ENCODE results near the gene ELF1. TPM values are rescaled to one million over a fixed set of nuclear protein-coding genes. Genes with fewer than 3 reads are reported as not detected.

ELF1 gene
- total and polyA plus RNA-seq, 9 donors, result 21.7 to 39.5 (median 28.7) TPM

DNA sequence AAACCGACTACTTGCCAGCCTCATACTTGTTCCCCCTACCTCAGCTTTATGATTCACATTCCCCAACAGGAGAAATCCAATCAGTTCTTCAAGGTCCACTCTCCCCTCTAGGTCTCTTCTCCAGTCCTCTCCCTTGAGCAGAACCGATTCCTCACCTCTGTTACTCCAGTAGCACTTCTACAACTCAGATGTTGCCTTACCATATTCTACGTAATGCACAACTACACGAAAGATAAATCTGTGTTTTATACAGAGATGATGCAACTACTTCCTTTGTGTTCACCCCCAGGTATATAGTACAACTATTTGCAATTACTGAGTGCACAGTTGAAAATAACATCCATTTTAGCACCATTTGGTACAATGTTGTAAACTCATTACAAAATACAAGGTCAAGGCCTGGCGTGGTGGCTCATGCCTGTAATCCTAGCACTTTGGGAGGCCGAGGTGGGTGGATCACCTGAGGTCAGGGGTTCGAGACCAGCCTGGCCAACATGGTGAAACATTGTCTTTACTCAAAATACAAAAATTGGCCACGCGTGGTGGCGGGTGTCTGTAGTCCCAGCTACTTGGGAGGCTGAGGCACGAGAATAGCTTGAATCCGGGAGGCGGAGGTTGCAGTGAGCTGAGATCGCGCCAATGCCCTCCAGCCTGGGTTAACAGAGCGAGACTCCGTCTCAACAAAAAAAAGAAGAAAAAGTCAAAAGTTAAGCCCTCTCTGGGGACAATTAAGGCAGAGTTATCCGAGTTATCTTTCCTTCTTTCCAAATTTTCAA is 39.4 kb upstream of the ELF1 start:
- H3K4me3 ChIP-seq (ENCODE audit: low read length), result peak overlapping the region; percentile 95
- DNase-seq, result no peak
- H3K4me1 ChIP-seq (ENCODE audit: control insufficient read depth, insufficient read depth, low read length), result peaks cover 7% of the 10 kb centered on the region
- no peaks in the 10 kb centered on the region for H3K27me3 ChIP-seq (ENCODE audit: control insufficient read depth, insufficient read depth, low read length)
- 91% methylated on average over 6 of the region's 18 CpGs for WGBS (ENCODE audit: insufficient coverage)
- peak overlapping the region; percentile 100 for H3K27ac ChIP-seq (ENCODE audit: low read length)
- no peaks in the 10 kb centered on the region for H3K9me3 ChIP-seq (replicated peaks; ENCODE audit: control insufficient read depth, low read depth, low read length)
- H3K36me3 ChIP-seq (ENCODE audit: control insufficient read depth, insufficient read depth, low read length), result no peaks in the 10 kb centered on the region

DNA sequence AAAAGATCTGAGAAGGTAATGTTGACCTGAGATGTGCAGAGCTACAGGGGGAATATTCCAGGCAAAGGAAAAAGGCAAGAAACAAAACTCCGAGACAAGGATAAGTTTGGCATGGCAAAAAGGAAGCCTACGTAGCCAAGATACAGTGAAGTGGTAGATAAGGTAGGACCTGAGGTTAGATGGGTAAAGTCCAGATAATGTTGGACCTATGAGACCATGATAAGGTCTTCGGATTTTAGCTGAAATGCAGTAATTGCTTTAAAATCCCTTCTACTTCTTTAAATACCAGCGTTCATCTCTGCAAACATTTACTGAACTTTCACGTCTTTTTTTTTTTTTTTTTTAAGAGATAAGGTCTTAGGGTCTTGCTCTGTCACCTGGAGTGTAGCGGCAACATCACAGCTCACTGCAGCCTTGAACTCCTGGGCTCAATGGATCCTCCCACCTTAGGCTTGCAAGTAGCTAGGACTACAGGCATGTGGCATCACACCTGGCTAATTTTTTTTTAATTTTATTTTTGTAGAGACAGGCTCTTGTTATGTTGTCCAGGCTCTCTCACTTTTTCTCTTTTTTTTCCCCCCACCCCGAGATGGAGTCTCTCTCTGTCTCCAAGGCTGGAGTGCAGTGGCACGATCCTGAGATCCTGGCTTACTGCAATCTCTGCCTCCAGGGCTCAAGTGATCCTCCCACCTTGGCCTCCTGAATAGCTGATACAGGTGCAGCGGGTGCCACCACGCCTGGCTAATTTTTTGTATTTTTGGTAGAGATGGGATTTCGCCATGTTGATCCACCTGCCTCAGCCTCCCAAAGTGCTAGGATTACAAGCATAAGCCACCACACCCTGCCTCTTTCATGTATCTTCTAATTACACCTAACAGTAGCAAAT is 38.0 kb upstream of the ELF1 start:
- peaks cover 7% of the 10 kb centered on the region for H3K4me1 ChIP-seq (ENCODE audit: control insufficient read depth, insufficient read depth, low read length)
- no peaks in the 10 kb centered on the region for H3K9me3 ChIP-seq (replicated peaks; ENCODE audit: control insufficient read depth, low read depth, low read length)
- no peaks in the 10 kb centered on the region for H3K36me3 ChIP-seq (ENCODE audit: control insufficient read depth, insufficient read depth, low read length)
- 80% methylated on average over 3 of the region's 11 CpGs for WGBS (ENCODE audit: insufficient coverage)
- no peak for DNase-seq
- no peak overlapping the region for H3K4me3 ChIP-seq (ENCODE audit: low read length)
- H3K27me3 ChIP-seq (ENCODE audit: control insufficient read depth, insufficient read depth, low read length), result no peaks in the 10 kb centered on the region
- no peak overlapping the region for H3K27ac ChIP-seq (ENCODE audit: low read length)

DNA sequence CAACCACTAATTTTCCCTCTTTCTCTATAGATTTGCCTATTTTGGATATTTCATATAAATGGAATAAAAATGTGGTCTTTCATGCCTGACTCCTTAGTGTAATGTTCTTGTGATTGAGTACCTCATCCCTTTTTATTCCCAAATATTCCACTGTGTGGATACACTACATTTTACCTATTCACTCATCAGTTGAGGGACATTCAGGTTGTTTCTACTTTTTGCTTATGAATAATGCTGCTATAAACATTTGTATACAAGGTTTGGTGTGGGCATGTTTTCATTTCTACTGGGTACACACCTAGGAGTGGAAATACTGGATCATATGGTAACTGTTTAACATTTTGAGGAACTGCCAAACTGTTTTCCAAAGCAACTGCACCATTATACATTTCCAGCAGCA is 37.1 kb upstream of the ELF1 start:
- no peaks in the 10 kb centered on the region for H3K36me3 ChIP-seq (ENCODE audit: control insufficient read depth, insufficient read depth, low read length)
- H3K27ac ChIP-seq (ENCODE audit: low read length), result no peak overlapping the region
- H3K27me3 ChIP-seq (ENCODE audit: control insufficient read depth, insufficient read depth, low read length), result no peaks in the 10 kb centered on the region
- H3K4me3 ChIP-seq (ENCODE audit: low read length), result no peak overlapping the region
- peaks cover 7% of the 10 kb centered on the region for H3K4me1 ChIP-seq (ENCODE audit: control insufficient read depth, insufficient read depth, low read length)
- H3K9me3 ChIP-seq (replicated peaks; ENCODE audit: control insufficient read depth, low read depth, low read length), result no peaks in the 10 kb centered on the region
- no peak for DNase-seq

DNA sequence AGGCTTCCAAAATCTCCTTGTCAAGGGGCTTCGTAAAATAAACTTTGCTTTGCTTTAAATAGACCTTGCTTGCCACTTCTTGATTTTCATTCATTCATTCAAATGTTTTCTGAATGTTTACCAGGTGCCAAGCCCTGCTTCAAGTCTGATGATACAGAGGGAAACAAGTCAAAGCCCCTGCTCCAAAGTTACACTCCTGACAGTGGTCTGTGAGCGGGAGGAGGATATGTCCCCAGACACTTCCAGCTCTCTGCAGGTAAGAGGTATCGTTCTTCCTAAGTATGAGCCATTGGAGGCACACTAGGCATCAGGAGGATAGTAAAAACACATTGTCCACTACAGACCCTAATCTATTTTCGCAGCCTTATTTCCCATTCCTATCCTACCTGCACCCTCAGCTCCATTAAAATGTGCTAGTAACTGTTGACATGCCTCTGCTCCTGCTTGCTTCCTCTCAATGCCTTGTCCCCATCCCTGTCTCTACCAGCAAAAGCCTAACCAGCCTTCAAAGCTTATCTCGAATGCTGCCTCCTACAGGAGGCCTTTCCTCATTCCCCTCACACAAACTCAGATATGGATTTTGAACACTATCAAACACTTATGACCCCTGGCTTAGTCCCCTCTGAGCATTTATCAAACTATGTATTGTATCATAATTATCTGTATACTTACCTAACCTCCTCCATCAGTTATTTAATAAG is 36.0 kb upstream of the ELF1 start:
- no peak overlapping the region for H3K4me3 ChIP-seq (ENCODE audit: low read length)
- H3K27ac ChIP-seq (ENCODE audit: low read length), result no peak overlapping the region
- WGBS (ENCODE audit: insufficient coverage), result 81% methylated on average over 3 of the region's 5 CpGs
- no peak for DNase-seq
- H3K4me1 ChIP-seq (ENCODE audit: control insufficient read depth, insufficient read depth, low read length), result peaks cover 7% of the 10 kb centered on the region
- no peaks in the 10 kb centered on the region for H3K36me3 ChIP-seq (ENCODE audit: control insufficient read depth, insufficient read depth, low read length)
- no peaks in the 10 kb centered on the region for H3K27me3 ChIP-seq (ENCODE audit: control insufficient read depth, insufficient read depth, low read length)
- H3K9me3 ChIP-seq (replicated peaks; ENCODE audit: control insufficient read depth, low read depth, low read length), result no peaks in the 10 kb centered on the region

DNA sequence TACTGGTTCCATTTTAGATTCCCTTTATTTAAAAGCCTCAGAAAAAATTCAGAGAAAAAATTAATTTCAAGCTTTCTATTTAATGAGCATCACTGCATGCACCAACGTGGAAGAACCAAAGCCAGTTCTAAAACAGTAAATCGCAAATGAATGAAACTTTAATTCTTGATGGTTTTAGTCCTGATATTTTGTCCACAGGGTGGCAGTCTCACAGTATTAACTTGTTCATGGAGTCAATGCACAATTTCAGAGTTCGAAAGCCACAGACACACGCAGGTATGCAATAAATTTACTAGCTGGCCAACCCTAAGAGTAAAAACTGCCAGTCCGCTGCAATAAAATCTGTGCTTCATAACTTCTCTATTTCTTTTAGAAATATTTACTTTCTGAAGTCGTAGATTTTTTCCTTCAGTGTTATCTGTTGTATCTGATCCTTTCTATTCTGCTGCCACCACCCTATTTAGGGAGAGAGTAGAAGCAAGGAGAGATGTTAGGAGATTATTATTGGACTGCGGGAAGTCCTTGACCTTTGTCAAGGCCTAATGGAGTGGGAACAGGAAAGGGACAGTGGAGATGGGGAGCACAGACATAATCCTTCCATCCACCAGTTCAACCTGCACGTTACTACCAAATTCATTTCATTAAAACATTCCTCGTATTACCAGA is 35.2 kb upstream of the ELF1 start:
- no peak overlapping the region for H3K27ac ChIP-seq (ENCODE audit: low read length)
- WGBS (ENCODE audit: insufficient coverage), result 46% methylated on average over 4 of the region's 9 CpGs
- peak; percentile 61 for DNase-seq
- peaks cover 7% of the 10 kb centered on the region for H3K4me1 ChIP-seq (ENCODE audit: control insufficient read depth, insufficient read depth, low read length)
- no peaks in the 10 kb centered on the region for H3K36me3 ChIP-seq (ENCODE audit: control insufficient read depth, insufficient read depth, low read length)
- peaks cover 3% of the 10 kb centered on the region for H3K9me3 ChIP-seq (replicated peaks; ENCODE audit: control insufficient read depth, low read depth, low read length)
- H3K27me3 ChIP-seq (ENCODE audit: control insufficient read depth, insufficient read depth, low read length), result no peaks in the 10 kb centered on the region
- no peak overlapping the region for H3K4me3 ChIP-seq (ENCODE audit: low read length)

DNA sequence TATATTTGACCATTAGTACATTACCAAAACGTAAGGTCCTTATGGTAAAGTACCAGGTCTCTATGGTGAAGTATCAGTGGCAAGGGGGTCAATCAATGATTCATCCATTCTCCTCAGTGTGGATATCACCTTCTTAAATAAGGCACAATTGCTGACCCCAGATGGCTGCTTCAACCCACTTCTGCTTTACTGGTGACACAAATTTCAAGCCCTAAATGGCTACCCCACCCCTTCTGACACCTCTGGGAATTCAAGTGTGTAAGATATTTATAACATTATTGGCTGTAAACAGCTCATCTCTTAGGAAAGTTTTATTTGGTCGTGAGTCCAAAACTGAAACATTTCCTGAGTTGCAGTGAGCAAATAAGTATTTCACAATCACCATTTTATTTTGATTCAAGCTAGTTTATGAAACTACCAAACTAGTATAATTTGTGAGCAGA is 34.3 kb upstream of the ELF1 start:
- H3K4me1 ChIP-seq (ENCODE audit: control insufficient read depth, insufficient read depth, low read length), result peaks cover 2% of the 10 kb centered on the region
- peaks cover 12% of the 10 kb centered on the region for H3K9me3 ChIP-seq (replicated peaks; ENCODE audit: control insufficient read depth, low read depth, low read length)
- no peaks in the 10 kb centered on the region for H3K27me3 ChIP-seq (ENCODE audit: control insufficient read depth, insufficient read depth, low read length)
- no peak overlapping the region for H3K4me3 ChIP-seq (ENCODE audit: low read length)
- WGBS (ENCODE audit: insufficient coverage), result no CpG with 5 or more reads among the region's 2 CpGs
- H3K36me3 ChIP-seq (ENCODE audit: control insufficient read depth, insufficient read depth, low read length), result no peaks in the 10 kb centered on the region
- peak; percentile 60 for DNase-seq
- peak overlapping the region; percentile 20 for H3K27ac ChIP-seq (ENCODE audit: low read length)

DNA sequence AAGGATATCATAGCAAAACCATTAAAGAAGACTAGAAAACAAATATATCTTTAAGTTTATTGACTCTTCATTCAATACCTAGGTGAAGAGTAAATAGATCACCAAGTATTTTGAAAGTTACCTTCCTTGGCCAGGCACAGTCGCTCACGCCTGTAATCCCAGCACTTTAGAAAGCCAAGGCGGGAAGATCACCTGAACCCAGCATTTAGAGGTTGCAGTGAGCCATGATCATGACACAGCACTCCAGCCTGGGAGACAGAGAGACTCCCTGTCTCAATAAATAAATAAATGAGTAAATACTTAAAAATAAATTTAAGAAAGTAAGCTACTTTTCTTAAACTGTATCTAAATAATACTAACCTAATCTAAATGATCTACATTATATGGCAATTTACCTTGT is 33.3 kb upstream of the ELF1 start:
- Histone ChIP-seq H3K27me3 (ENCODE audit: control insufficient read depth, insufficient read depth, low read length) (no peaks in the 10 kb centered on the region), H3K9me3 (replicated peaks; ENCODE audit: control insufficient read depth, low read depth, low read length) (peaks cover 19% of the 10 kb centered on the region), H3K4me1 (ENCODE audit: control insufficient read depth, insufficient read depth, low read length) (no peaks in the 10 kb centered on the region), H3K27ac (ENCODE audit: low read length) (no peak overlapping the region), H3K36me3 (ENCODE audit: control insufficient read depth, insufficient read depth, low read length) (no peaks in the 10 kb centered on the region), H3K4me3 (ENCODE audit: low read length) (no peak overlapping the region)
- no peak for DNase-seq
- no CpG with 5 or more reads among the region's 3 CpGs for WGBS (ENCODE audit: insufficient coverage)

DNA sequence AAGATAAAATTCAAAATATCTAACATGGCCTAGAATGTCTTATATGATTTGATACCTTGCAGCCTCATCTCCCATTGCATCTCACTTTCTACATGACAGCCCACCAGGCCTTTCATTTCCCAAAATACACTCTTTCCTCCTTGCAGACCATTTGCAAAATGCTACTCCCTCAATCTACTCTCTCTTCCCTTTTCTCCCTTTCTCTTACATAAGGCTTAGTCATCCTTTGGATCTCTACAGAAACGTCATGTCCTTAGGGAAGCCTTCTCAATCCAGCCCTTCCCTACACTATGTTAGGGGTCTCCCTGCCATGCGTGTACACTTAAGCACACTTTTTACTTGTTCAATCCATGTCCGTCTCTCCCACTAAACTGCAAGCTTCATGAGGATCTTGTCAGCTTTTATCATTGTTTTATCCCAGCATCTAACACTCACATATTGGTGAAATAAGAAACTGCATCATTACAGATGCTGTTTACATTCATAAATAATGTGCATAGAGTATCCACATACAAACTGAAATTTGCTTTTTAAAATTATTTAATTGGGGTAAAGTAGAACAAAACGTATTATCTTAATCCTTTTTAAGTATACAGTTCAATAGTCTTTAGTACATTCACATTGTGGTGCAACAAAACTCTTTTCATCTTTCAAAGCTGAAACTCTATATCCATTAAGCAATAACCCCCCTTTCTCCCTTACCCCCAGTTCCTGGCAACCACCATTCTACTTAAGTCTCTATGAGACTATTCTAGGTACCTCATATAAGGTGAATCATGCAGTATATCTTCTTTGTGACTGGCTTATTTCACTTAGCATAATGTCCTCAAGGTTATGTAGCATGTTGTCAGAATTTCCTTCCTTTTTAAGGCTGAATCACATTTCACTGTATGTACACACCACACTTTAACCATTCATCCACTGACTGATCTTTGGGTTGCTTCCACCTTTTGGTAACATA is 30.6 kb upstream of the ELF1 start:
- no peaks in the 10 kb centered on the region for H3K4me1 ChIP-seq (ENCODE audit: control insufficient read depth, insufficient read depth, low read length)

DNA sequence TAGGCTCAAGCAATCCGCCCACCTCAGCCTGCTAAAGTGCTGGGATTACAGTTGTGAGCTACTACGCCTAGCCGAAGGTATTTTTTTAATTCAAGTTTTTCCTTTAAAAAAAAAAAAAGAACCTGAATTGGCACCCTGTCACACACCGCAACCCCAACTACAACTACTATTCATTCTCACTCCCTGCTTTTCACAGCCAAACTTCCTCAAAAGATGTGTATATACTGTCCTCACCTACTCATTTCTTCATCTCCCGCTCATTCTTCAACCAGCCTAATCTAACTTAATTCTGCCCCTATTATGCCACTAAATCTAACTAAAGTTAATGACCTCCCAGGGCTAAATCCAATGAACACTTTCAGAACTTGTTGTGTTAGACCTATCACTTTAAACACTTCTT is 29.5 kb upstream of the ELF1 start:
- no peaks in the 10 kb centered on the region for H3K4me1 ChIP-seq (ENCODE audit: control insufficient read depth, insufficient read depth, low read length)
- no peaks in the 10 kb centered on the region for H3K27me3 ChIP-seq (ENCODE audit: control insufficient read depth, insufficient read depth, low read length)
- no peak overlapping the region for H3K27ac ChIP-seq (ENCODE audit: low read length)
- no peaks in the 10 kb centered on the region for H3K36me3 ChIP-seq (ENCODE audit: control insufficient read depth, insufficient read depth, low read length)
- H3K4me3 ChIP-seq (ENCODE audit: low read length), result no peak overlapping the region
- 98% methylated on average over 4 of the region's 5 CpGs for WGBS (ENCODE audit: insufficient coverage)
- no peak for DNase-seq
- peaks cover 19% of the 10 kb centered on the region for H3K9me3 ChIP-seq (replicated peaks; ENCODE audit: control insufficient read depth, low read depth, low read length)

More for the DNA sequence above, 30.6 kb upstream of the ELF1 start:
- no peak for DNase-seq
- H3K36me3 ChIP-seq (ENCODE audit: control insufficient read depth, insufficient read depth, low read length), result no peaks in the 10 kb centered on the region
- no peaks in the 10 kb centered on the region for H3K27me3 ChIP-seq (ENCODE audit: control insufficient read depth, insufficient read depth, low read length)
- H3K9me3 ChIP-seq (replicated peaks; ENCODE audit: control insufficient read depth, low read depth, low read length), result peaks cover 19% of the 10 kb centered on the region
- 76% methylated on average over 2 of the region's 4 CpGs for WGBS (ENCODE audit: insufficient coverage)
- no peak overlapping the region for H3K4me3 ChIP-seq (ENCODE audit: low read length)
- H3K27ac ChIP-seq (ENCODE audit: low read length), result no peak overlapping the region

Data from muscle of leg (tissue), 11 donors.